Neural cell (in vitro differentiated cells): ENCODE measurements around the gene ING4.

Experiments
- CTCF ChIP-seq: fragments of 450-650 bp; IDR thresholded peaks from 2 replicates; pipeline ENCODE4 v1.5.1; 2014; ENCODE audit warnings: antibody characterized with exemption, mild to moderate bottlenecking, moderate library complexity; ENCODE audit not compliant: poor library complexity, severe bottlenecking
- EP300 ChIP-seq: fragments of 450-650 bp; conservative IDR thresholded peaks from 2 replicates; pipeline ENCODE4 v1.6.1; 2014; ENCODE audit warnings: antibody characterized with exemption, mild to moderate bottlenecking, moderate library complexity; ENCODE audit not compliant: poor library complexity, severe bottlenecking
- EZH2 ChIP-seq: fragments of 200-600, 300-800 bp; shearing (Covaris generic), sonication (generic); IDR thresholded peaks from 2 replicates; pipeline ENCODE4 v1.6.1; 2014; ENCODE audit warnings: antibody characterized with exemption, low read length, borderline replicate concordance, mild to moderate bottlenecking; ENCODE audit not compliant: insufficient read depth, poor library complexity, severe bottlenecking
- POLR2AphosphoS5 ChIP-seq: IDR thresholded peaks from 2 replicates; pipeline ENCODE4 v1.6.1; 2012
- REST ChIP-seq: IDR thresholded peaks from 2 replicates; pipeline ENCODE4 v1.6.1; 2012; ENCODE audit warnings: borderline replicate concordance
- SMC3 ChIP-seq: fragments of 450-650 bp; conservative IDR thresholded peaks from 2 replicates; pipeline ENCODE4 v1.6.1; 2014; ENCODE audit warnings: antibody characterized with exemption, mild to moderate bottlenecking, moderate library complexity; ENCODE audit not compliant: poor library complexity

- TF ChIP-seq CTCF (no peak), SMC3 (no peak), POLR2AphosphoS5 (no peak), EP300 (no peak), REST (no peak), EZH2 (no peak)
Measured at GRCh38 chr12:6644257-6644596, 18.7 kb downstream of the ING4 start.
